ENCODE results near the gene SIGMAR1.

SIGMAR1 gene

DNA sequence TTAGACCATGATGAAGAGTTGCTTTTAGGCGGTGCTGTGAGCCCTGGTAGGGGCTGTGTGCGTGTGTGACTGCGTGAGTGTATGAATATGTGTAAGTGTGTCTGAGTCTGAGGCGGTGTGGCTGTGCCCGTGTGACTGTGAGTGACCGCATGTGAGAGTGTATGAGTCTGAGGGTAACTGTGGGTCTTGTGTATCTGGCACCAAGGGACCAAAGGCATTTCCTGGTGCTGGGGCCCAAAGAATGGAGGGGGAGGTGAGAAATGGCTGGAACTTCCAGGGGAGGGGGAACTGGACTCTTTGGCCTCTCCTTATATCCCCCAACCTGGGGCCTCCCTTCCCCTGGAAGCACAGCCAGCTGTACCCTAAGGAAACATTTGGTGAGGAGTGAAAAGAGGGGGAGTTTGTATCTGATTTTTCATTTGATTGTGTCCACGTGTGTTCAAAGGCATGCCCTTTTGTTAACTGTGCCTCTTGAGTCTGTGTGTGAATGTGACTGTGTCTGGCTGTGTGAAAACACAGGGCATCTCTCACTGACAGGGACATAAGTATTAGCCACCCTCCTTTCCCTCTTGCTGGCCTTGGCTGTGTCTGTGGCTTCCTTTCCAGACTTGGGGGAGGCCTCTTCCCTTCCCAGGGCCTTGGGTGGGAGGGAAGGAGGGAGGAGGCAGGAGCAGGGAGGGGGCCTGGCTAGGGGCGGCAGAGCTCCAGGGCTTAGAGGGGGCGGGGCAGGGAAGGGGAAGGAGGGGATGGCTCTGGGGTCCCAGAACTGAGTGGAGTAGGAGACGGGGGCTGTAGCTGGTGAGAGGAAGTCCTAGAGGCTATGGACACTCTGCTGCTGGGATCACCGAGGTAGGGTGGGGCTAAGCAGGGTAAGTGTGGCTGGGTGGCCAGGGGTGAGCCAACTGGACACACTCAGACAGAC lies 15.8 kb upstream of the SIGMAR1 start:
- H3F3A ChIP-seq (ENCODE audit: low read depth) = no peaks in the 10 kb centered on the region
- TF ChIP-seq, protein P1, sequence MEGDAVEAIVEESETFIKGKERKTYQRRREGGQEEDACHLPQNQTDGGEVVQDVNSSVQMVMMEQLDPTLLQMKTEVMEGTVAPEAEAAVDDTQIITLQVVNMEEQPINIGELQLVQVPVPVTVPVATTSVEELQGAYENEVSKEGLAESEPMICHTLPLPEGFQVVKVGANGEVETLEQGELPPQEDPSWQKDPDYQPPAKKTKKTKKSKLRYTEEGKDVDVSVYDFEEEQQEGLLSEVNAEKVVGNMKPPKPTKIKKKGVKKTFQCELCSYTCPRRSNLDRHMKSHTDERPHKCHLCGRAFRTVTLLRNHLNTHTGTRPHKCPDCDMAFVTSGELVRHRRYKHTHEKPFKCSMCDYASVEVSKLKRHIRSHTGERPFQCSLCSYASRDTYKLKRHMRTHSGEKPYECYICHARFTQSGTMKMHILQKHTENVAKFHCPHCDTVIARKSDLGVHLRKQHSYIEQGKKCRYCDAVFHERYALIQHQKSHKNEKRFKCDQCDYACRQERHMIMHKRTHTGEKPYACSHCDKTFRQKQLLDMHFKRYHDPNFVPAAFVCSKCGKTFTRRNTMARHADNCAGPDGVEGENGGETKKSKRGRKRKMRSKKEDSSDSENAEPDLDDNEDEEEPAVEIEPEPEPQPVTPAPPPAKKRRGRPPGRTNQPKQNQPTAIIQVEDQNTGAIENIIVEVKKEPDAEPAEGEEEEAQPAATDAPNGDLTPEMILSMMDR (conservative IDR thresholded peaks at IDR 0.05; ENCODE audit: low read length) = no peak
- TF ChIP-seq EZH2phosphoT487 (IDR thresholded peaks at IDR 0.05; ENCODE audit: borderline replicate concordance) = no peak
- no peaks in the 10 kb centered on the region for H3K9me3 ChIP-seq (ENCODE audit: insufficient read depth, low read depth, low read length)
- peaks cover 7% of the 10 kb centered on the region for H3K4me1 ChIP-seq (ENCODE audit: insufficient read depth, low read length, poor library complexity, severe bottlenecking)
- peaks cover 10% of the 10 kb centered on the region for H3K79me2 ChIP-seq (ENCODE audit: insufficient read depth, low read length)
- H3K4me2 ChIP-seq (ENCODE audit: low read depth, low read length, poor library complexity, severe bottlenecking) = no peak overlapping the region
- peaks cover 10% of the 10 kb centered on the region; the same call in 1 of the 2 replicates for H3K36me3 ChIP-seq (ENCODE audit: insufficient read depth, low read length)
- H4K20me1 ChIP-seq (ENCODE audit: insufficient read depth, low read length, poor library complexity, severe bottlenecking) = peaks cover 5% of the 10 kb centered on the region
- H3K9me2 ChIP-seq (replicated peaks; ENCODE audit: low read depth, low read length) = no peaks in the 10 kb centered on the region
- H3K4me3 ChIP-seq (ENCODE audit: low read length, poor library complexity, severe bottlenecking) = no peak overlapping the region
- no peak overlapping the region for H3K9ac ChIP-seq (ENCODE audit: low read depth, low read length, poor library complexity, severe bottlenecking)
- no peak overlapping the region for H2AFZ ChIP-seq (ENCODE audit: low read length)
- no peaks in the 10 kb centered on the region for H3K27me3 ChIP-seq (ENCODE audit: insufficient read depth, low read length, poor library complexity, severe bottlenecking)

DNA sequence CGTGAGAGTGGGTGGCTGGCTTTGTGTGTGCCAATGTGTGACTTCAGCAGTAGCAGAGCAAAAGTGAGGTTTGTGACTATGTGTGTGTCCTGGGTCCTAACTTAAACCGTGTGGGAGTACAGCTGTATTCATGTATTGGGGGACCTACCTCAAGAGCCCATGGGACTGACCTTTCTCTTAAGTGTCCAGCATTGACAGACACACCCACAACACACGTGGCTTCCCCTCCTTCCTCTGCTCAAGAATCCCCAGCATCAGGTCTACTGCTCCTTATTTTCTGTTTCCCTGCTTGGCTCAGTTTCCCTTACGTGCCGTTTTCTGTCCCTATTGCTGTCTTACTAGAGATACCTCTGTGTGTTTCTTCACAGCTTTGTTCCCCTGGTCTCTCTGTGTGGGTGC lies 15.0 kb upstream of the SIGMAR1 start:
- no peaks in the 10 kb centered on the region for H3K9me3 ChIP-seq (ENCODE audit: insufficient read depth, low read depth, low read length)
- peaks cover 10% of the 10 kb centered on the region; the same call in 1 of the 2 replicates for H3K36me3 ChIP-seq (ENCODE audit: insufficient read depth, low read length)
- H3K4me2 ChIP-seq (ENCODE audit: low read depth, low read length, poor library complexity, severe bottlenecking) = no peak overlapping the region
- peaks cover 13% of the 10 kb centered on the region for H4K20me1 ChIP-seq (ENCODE audit: insufficient read depth, low read length, poor library complexity, severe bottlenecking)
- H2AFZ ChIP-seq (ENCODE audit: low read length) = no peak overlapping the region
- no peaks in the 10 kb centered on the region for H3K9me2 ChIP-seq (replicated peaks; ENCODE audit: low read depth, low read length)
- peaks cover 15% of the 10 kb centered on the region for H3K4me1 ChIP-seq (ENCODE audit: insufficient read depth, low read length, poor library complexity, severe bottlenecking)
- H3K27me3 ChIP-seq (ENCODE audit: insufficient read depth, low read length, poor library complexity, severe bottlenecking) = no peaks in the 10 kb centered on the region
- no peaks in the 10 kb centered on the region for H3F3A ChIP-seq (ENCODE audit: low read depth)
- H3K79me2 ChIP-seq (ENCODE audit: insufficient read depth, low read length) = peaks cover 18% of the 10 kb centered on the region
- H3K9ac ChIP-seq (ENCODE audit: low read depth, low read length, poor library complexity, severe bottlenecking) = no peak overlapping the region
- no peak for TF ChIP-seq EZH2phosphoT487 (IDR thresholded peaks at IDR 0.05; ENCODE audit: borderline replicate concordance)
- TF ChIP-seq, protein P1 (conservative IDR thresholded peaks at IDR 0.05; ENCODE audit: low read length) = no peak
- no peak overlapping the region for H3K4me3 ChIP-seq (ENCODE audit: low read length, poor library complexity, severe bottlenecking)

DNA sequence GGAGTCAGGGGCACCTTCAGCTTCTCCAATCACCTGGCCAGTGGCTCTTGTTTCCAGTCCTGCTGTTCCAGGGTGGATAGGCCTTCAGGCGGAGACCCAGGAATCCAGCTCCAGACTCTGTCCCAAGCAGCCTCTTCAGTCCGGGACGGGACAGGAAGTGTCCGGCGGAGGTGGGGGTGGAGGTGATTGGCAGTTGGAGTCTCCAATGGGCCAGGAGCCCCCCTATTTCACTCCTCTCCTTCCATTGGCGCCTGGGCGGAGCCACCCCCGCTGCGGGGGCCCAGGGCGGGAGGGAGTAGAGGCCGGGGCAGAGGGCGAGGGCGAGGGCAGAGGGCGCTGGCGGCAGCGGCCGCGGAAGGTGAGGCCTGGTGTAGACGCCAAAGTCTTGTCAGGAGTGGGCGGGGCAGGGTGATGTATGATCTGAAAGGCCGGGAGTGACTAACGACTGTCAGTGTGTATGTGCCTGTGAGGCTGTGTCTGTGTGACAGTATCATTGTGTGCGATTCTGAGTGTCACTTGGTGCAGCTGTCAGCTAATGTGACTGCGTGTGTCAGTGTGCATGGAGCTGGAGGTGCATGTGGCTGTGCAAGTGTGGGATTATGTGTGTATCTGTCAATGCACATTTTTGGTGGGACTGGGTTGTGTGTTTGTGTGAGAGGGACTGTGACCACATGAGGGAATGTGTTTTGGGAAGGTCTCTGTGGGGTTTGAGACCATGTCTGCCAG lies 14.5 kb upstream of the SIGMAR1 start, which contains the start of gene IL11RA:
Gene IL11RA, plus strand, starts transcription at position 310 of the 726 bp plus-strand sequence. CDS start 3,033 bp downstream, outside the sequence.
- no peaks in the 10 kb centered on the region for H3K9me3 ChIP-seq (ENCODE audit: insufficient read depth, low read depth, low read length)
- no peak for TF ChIP-seq EZH2phosphoT487 (IDR thresholded peaks at IDR 0.05; ENCODE audit: borderline replicate concordance)
- TF ChIP-seq, protein P1 (conservative IDR thresholded peaks at IDR 0.05; ENCODE audit: low read length) = no peak
- H3K27me3 ChIP-seq (ENCODE audit: insufficient read depth, low read length, poor library complexity, severe bottlenecking) = no peaks in the 10 kb centered on the region
- H4K20me1 ChIP-seq (ENCODE audit: insufficient read depth, low read length, poor library complexity, severe bottlenecking) = peaks cover 16% of the 10 kb centered on the region
- H3K9me2 ChIP-seq (replicated peaks; ENCODE audit: low read depth, low read length) = no peaks in the 10 kb centered on the region
- no peak within 1 kb of the TSS for H3K4me2 ChIP-seq (ENCODE audit: low read depth, low read length, poor library complexity, severe bottlenecking)
- H3K36me3 ChIP-seq (ENCODE audit: insufficient read depth, low read length) = peaks cover 10% of the 10 kb centered on the region; the same call in 1 of the 2 replicates
- peaks cover 18% of the 10 kb centered on the region for H3K4me1 ChIP-seq (ENCODE audit: insufficient read depth, low read length, poor library complexity, severe bottlenecking)
- no peak within 1 kb of the TSS for H3K9ac ChIP-seq (ENCODE audit: low read depth, low read length, poor library complexity, severe bottlenecking)
- no peaks in the 10 kb centered on the region for H3F3A ChIP-seq (ENCODE audit: low read depth)
- H3K79me2 ChIP-seq (ENCODE audit: insufficient read depth, low read length) = peaks cover 24% of the 10 kb centered on the region
- H2AFZ ChIP-seq (ENCODE audit: low read length) = no peak within 1 kb of the TSS
- no peak within 1 kb of the TSS for H3K4me3 ChIP-seq (ENCODE audit: low read length, poor library complexity, severe bottlenecking)

Measured in Loucy (cell line).